Measurements from ENCODE around the gene TMEM14B.

DNA sequence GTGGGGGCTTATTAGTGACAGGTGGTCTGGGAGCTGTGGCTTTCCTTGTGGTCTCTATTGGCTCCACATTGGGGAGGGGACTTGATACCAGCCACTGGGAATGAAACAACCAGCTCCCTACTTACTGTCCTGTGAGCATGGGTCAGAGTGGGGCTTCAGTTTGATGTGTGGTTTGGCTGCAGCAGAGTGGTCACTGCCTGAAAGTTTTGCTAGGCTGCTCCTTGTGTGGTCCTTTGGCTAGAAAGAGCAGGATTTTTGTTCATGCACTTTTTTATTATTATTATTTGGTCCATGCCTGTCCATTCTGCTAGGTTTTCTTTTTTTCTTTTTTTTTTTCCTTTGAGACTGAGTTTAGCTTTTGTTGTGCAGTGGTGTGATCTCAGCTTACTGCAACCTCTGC lies 7.5 kb upstream of the TMEM14B start:
- TF ChIP-seq ZBTB48 (tag by site-specific recombination; IDR thresholded peaks at IDR 0.05) (no peak), ZBTB20 (tag by site-specific recombination; IDR thresholded peaks at IDR 0.05) (no peak), ZBTB7A (tag by site-specific recombination; IDR thresholded peaks at IDR 0.05; ENCODE audit: low read depth) (no peak), SETDB1 (IDR thresholded peaks at IDR 0.05; ENCODE audit: insufficient read length, low read length) (no peak), SP2 (tag by site-specific recombination; IDR thresholded peaks at IDR 0.05) (no peak), ZNF292 (tag by site-specific recombination; IDR thresholded peaks at IDR 0.05; ENCODE audit: borderline replicate concordance, low read depth) (no peak), KLF10 (tag by site-specific recombination; IDR thresholded peaks at IDR 0.05) (no peak), ZNF549 (tag by site-specific recombination; IDR thresholded peaks at IDR 0.05) (no peak), ZNF48 (tag by site-specific recombination; IDR thresholded peaks at IDR 0.05) (no peak), ZNF19 (tag by site-specific recombination; IDR thresholded peaks at IDR 0.05; ENCODE audit: low read depth) (no peak)
- TF ChIP-seq, protein P1, sequence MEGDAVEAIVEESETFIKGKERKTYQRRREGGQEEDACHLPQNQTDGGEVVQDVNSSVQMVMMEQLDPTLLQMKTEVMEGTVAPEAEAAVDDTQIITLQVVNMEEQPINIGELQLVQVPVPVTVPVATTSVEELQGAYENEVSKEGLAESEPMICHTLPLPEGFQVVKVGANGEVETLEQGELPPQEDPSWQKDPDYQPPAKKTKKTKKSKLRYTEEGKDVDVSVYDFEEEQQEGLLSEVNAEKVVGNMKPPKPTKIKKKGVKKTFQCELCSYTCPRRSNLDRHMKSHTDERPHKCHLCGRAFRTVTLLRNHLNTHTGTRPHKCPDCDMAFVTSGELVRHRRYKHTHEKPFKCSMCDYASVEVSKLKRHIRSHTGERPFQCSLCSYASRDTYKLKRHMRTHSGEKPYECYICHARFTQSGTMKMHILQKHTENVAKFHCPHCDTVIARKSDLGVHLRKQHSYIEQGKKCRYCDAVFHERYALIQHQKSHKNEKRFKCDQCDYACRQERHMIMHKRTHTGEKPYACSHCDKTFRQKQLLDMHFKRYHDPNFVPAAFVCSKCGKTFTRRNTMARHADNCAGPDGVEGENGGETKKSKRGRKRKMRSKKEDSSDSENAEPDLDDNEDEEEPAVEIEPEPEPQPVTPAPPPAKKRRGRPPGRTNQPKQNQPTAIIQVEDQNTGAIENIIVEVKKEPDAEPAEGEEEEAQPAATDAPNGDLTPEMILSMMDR (tag by site-specific recombination; IDR thresholded peaks at IDR 0.05): no peak
- TF ChIP-seq, protein P2, sequence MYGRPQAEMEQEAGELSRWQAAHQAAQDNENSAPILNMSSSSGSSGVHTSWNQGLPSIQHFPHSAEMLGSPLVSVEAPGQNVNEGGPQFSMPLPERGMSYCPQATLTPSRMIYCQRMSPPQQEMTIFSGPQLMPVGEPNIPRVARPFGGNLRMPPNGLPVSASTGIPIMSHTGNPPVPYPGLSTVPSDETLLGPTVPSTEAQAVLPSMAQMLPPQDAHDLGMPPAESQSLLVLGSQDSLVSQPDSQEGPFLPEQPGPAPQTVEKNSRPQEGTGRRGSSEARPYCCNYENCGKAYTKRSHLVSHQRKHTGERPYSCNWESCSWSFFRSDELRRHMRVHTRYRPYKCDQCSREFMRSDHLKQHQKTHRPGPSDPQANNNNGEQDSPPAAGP (tag by site-specific recombination; IDR thresholded peaks at IDR 0.05): no peak
- TF ChIP-seq, protein P3, sequence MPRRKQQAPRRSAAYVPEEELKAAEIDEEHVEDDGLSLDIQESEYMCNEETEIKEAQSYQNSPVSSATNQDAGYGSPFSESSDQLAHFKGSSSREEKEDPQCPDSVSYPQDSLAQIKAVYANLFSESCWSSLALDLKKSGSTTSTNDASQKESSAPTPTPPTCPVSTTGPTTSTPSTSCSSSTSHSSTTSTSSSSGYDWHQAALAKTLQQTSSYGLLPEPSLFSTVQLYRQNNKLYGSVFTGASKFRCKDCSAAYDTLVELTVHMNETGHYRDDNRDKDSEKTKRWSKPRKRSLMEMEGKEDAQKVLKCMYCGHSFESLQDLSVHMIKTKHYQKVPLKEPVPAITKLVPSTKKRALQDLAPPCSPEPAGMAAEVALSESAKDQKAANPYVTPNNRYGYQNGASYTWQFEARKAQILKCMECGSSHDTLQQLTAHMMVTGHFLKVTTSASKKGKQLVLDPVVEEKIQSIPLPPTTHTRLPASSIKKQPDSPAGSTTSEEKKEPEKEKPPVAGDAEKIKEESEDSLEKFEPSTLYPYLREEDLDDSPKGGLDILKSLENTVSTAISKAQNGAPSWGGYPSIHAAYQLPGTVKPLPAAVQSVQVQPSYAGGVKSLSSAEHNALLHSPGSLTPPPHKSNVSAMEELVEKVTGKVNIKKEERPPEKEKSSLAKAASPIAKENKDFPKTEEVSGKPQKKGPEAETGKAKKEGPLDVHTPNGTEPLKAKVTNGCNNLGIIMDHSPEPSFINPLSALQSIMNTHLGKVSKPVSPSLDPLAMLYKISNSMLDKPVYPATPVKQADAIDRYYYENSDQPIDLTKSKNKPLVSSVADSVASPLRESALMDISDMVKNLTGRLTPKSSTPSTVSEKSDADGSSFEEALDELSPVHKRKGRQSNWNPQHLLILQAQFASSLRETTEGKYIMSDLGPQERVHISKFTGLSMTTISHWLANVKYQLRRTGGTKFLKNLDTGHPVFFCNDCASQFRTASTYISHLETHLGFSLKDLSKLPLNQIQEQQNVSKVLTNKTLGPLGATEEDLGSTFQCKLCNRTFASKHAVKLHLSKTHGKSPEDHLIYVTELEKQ (tag by site-specific recombination; IDR thresholded peaks at IDR 0.05; ENCODE audit: borderline replicate concordance): no peak
- TF ChIP-seq, protein P4, sequence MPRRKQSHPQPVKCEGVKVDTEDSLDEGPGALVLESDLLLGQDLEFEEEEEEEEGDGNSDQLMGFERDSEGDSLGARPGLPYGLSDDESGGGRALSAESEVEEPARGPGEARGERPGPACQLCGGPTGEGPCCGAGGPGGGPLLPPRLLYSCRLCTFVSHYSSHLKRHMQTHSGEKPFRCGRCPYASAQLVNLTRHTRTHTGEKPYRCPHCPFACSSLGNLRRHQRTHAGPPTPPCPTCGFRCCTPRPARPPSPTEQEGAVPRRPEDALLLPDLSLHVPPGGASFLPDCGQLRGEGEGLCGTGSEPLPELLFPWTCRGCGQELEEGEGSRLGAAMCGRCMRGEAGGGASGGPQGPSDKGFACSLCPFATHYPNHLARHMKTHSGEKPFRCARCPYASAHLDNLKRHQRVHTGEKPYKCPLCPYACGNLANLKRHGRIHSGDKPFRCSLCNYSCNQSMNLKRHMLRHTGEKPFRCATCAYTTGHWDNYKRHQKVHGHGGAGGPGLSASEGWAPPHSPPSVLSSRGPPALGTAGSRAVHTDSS (tag by site-specific recombination; IDR thresholded peaks at IDR 0.05): no peak

Data from HEK293 (cell line).